ENCODE results near the gene MYO3B. TPM values are rescaled to one million over a fixed set of nuclear protein-coding genes. Genes with fewer than 3 reads are reported as not detected.

Gene MYO3B
- total RNA-seq, 1 donor from 2014 or later, result 0.05 TPM

- Histone ChIP-seq H3K4me3 (no peak overlapping the region), H3K36me3 (no peaks in the 10 kb centered on the region), H3K9me3 (replicated peaks) (no peaks in the 10 kb centered on the region), H3K4me1 (no peaks in the 10 kb centered on the region), H3K27me3 (ENCODE audit: low read depth) (peaks cover 65% of the 10 kb centered on the region), H3K27ac (replicated peaks) (no peak overlapping the region)
- TF ChIP-seq CTCF (IDR thresholded peaks at IDR 0.05; ENCODE audit: borderline replicate concordance), result no peak
- intact Hi-C loops (cut with micrococcal nuclease), result no loop called here
- no peak for DNase-seq
Observed at GRCh38 chr2:170336916-170337315, 159.0 kb downstream of the MYO3B start.

GRCh38 chr2:170339322-170339721 is 161.4 kb downstream of the MYO3B start:
- no peaks in the 10 kb centered on the region for H3K36me3 ChIP-seq
- no peak overlapping the region for H3K4me3 ChIP-seq
- no peak for DNase-seq
- peaks cover 46% of the 10 kb centered on the region for H3K27me3 ChIP-seq (ENCODE audit: low read depth)
- no peaks in the 10 kb centered on the region for H3K4me1 ChIP-seq
- H3K9me3 ChIP-seq (replicated peaks), result no peaks in the 10 kb centered on the region
- intact Hi-C loops (cut with micrococcal nuclease), result no loop called here
- H3K27ac ChIP-seq (replicated peaks), result no peak overlapping the region
- TF ChIP-seq CTCF (IDR thresholded peaks at IDR 0.05; ENCODE audit: borderline replicate concordance), result no peak

- TF ChIP-seq CTCF (IDR thresholded peaks at IDR 0.05; ENCODE audit: borderline replicate concordance), result no peak
- H3K4me1 ChIP-seq, result no peaks in the 10 kb centered on the region
- no peaks in the 10 kb centered on the region for H3K9me3 ChIP-seq (replicated peaks)
- H3K4me3 ChIP-seq, result no peak overlapping the region
- intact Hi-C loops (cut with micrococcal nuclease), result no loop called here
- no peak for DNase-seq
- H3K36me3 ChIP-seq, result no peaks in the 10 kb centered on the region
- no peak overlapping the region for H3K27ac ChIP-seq (replicated peaks)
- H3K27me3 ChIP-seq (ENCODE audit: low read depth), result peaks cover 46% of the 10 kb centered on the region
Observed at GRCh38 chr2:170339750-170340692, 162.1 kb downstream of the MYO3B start.

- intact Hi-C loops (cut with micrococcal nuclease), result no loop called here
- no peaks in the 10 kb centered on the region for H3K9me3 ChIP-seq (replicated peaks)
- H3K27me3 ChIP-seq (ENCODE audit: low read depth), result peaks cover 46% of the 10 kb centered on the region
- no peak for DNase-seq
- no peaks in the 10 kb centered on the region for H3K36me3 ChIP-seq
- no peak overlapping the region for H3K4me3 ChIP-seq
- H3K4me1 ChIP-seq, result no peaks in the 10 kb centered on the region
- no peak for TF ChIP-seq CTCF (IDR thresholded peaks at IDR 0.05; ENCODE audit: borderline replicate concordance)
- H3K27ac ChIP-seq (replicated peaks), result no peak overlapping the region
Observed at GRCh38 chr2:170340693-170341068, 162.7 kb downstream of the MYO3B start.

- peaks cover 38% of the 10 kb centered on the region for H3K27me3 ChIP-seq (ENCODE audit: low read depth)
- intact Hi-C loops (cut with micrococcal nuclease), result no loop called here
- no peaks in the 10 kb centered on the region for H3K9me3 ChIP-seq (replicated peaks)
- no peak for TF ChIP-seq CTCF (IDR thresholded peaks at IDR 0.05; ENCODE audit: borderline replicate concordance)
- H3K4me1 ChIP-seq, result no peaks in the 10 kb centered on the region
- no peak overlapping the region for H3K27ac ChIP-seq (replicated peaks)
- no peaks in the 10 kb centered on the region for H3K36me3 ChIP-seq
- no peak for DNase-seq
- H3K4me3 ChIP-seq, result no peak overlapping the region
Observed at GRCh38 chr2:170341684-170342623, 164.0 kb downstream of the MYO3B start.
